Stimulated activated CD8-positive, alpha-beta memory T cell treated with anti-CD3 and anti-CD28 coated beads, Interleukin-2, amount 100 ng/mL, for 48 hours (primary cell): Measurements from ENCODE around the gene MAB21L2.

Experiments
- DNase-seq, 2 donors: peaks; one replicate each; pipeline ENCODE4 v3.0.0-alpha.2; 2020; ENCODE audit warnings: low read depth in 2 of 2

Gene MAB21L2

DNA sequence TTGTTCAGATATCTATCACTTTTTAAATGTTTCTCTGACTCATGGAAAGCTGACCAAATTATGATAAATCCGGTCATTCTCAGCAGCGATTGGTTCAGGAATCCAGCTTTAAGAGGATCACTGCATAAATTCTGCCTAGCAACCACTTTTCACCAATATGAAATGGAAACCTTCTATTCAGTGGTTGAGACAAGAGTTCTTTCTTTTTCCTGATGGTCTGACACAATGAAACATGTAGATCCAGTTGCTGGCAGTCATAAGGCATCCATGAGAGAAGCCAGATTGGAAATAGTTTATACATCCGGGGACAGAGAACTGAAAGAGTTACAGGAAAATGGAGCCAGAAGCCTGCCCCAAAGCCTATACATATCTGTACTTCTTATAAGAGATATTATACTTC lies 27.2 kb downstream of the MAB21L2 start:
- DNase-seq: no peak

- no peak for DNase-seq
Observed at GRCh38 chr4:150619042-150619441, 37.1 kb downstream of the MAB21L2 start.

DNA sequence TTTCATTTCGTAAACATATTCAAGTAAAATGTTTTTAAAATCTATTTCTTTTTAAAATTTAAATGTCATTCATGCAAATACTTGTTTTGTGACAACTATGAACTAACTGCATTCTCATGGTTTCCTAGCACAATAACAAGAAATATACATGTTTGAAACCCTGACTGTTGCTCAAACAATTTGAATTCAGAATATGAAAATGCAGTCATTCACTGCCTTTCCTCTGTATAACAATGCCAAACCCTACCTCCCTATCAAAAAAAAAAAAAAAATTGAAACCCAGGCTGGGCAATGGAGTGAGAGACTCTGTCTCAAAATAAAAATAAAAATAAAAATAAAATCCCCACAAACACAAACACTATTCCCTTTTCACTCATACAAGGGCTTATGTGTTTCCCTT lies 42.1 kb downstream of the MAB21L2 start:
- DNase-seq: no peak

GRCh38 chr4:150625033-150625432 lies 43.1 kb downstream of the MAB21L2 start:
- DNase-seq: no peak

DNA sequence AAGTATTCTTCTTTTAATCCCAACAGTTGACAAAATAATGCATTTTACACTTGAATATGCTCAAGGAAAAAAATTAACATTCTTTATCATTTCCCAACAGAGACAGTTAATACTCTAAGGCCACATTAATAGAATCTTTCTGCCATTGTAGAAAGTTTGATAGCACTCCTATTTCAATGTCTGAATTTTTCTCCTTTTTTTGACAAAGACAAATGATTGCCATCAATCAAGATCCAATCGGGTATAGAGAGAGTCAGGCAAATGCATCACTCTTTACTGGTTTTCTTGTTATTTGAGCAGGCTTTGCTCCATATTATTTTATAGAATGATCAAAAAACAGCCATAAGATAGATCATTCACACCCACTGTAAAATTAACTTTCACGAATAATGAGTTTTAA lies 46.1 kb downstream of the MAB21L2 start:
- no peak for DNase-seq

GRCh38 chr4:150632639-150633038 lies 50.7 kb downstream of the MAB21L2 start:
- DNase-seq: no peak
